HAP-1 (cell line): ENCODE measurements around the gene ZGLP1.
A peak's percentile ranks its signal among the peaks of the same experiment; 100 is the strongest.

Experiments used
- DNase-seq, 2 experiments: peaks; one replicate each; pipeline ENCODE4 v3.0.0-alpha.2; 2016 to 2020; ENCODE audit warnings: low spot score in 2 of 2
- H3K27me3 ChIP-seq: fragments of 250-450 bp; sonication (Bioruptor Pico); 2 replicates; pipeline ENCODE4 v1.5.1; 2020; ENCODE audit warnings: low read depth, mild to moderate bottlenecking, moderate library complexity
- H3K36me3 ChIP-seq: fragments of 250-450 bp; sonication (Bioruptor Pico); replicated peaks from 2 replicates; pipeline ENCODE4 v1.5.1; 2020; ENCODE audit warnings: mild to moderate bottlenecking
- H3K4me1 ChIP-seq: fragments of 250-450 bp; sonication (Bioruptor Pico); 2 replicates; pipeline ENCODE4 v1.5.1; 2020; ENCODE audit warnings: mild to moderate bottlenecking
- H3K4me3 ChIP-seq: fragments of 250-450 bp; sonication (Bioruptor Pico); 2 replicates; pipeline ENCODE4 v1.5.1; 2020; ENCODE audit warnings: mild to moderate bottlenecking, moderate library complexity
- H3K9me3 ChIP-seq: fragments of 250-450 bp; sonication (Bioruptor Pico); 2 replicates; pipeline ENCODE4 v1.5.1; 2020; ENCODE audit warnings: mild to moderate bottlenecking, moderate library complexity
- in situ Hi-C: fragments of 300-500 bp; cut with MboI; formaldehyde crosslinking; loops from 3 replicates; pipeline ENCODE4 v1.14.3; 2020; ENCODE audit warnings: low sequenced_read_pairs, inconsistent platforms, mixed read lengths

ZGLP1 gene

GRCh38 chr19:10318807-10319682 is 9.4 kb upstream of the ZGLP1 start:
- in situ Hi-C loops, result no loop called here
- no peak overlapping the region for H3K4me3 ChIP-seq
- H3K36me3 ChIP-seq, result peaks cover 61% of the 10 kb centered on the region
- no peak for DNase-seq
- H3K9me3 ChIP-seq, result no peaks in the 10 kb centered on the region
- peaks cover 5% of the 10 kb centered on the region; the same call in 1 of the 2 replicates for H3K4me1 ChIP-seq
- H3K27me3 ChIP-seq, result no peaks in the 10 kb centered on the region

GRCh38 chr19:10317857-10318462 is 8.3 kb upstream of the ZGLP1 start:
- in situ Hi-C loops, result no loop called here
- DNase-seq, result no peak

GRCh38 chr19:10317045-10317856 is 7.6 kb upstream of the ZGLP1 start:
- DNase-seq, result no peak
- peaks cover 46% of the 10 kb centered on the region for H3K36me3 ChIP-seq
- H3K4me3 ChIP-seq, result no peak overlapping the region
- no peaks in the 10 kb centered on the region for H3K27me3 ChIP-seq
- in situ Hi-C loops, result no loop called here
- H3K9me3 ChIP-seq, result no peaks in the 10 kb centered on the region
- peaks cover 5% of the 10 kb centered on the region; the same call in 1 of the 2 replicates for H3K4me1 ChIP-seq

More at GRCh38 chr19:10317857-10318462, 8.3 kb upstream of the ZGLP1 start:
- Histone ChIP-seq H3K4me3 (no peak overlapping the region), H3K36me3 (peaks cover 53% of the 10 kb centered on the region), H3K4me1 (peaks cover 5% of the 10 kb centered on the region; the same call in 1 of the 2 replicates), H3K27me3 (no peaks in the 10 kb centered on the region), H3K9me3 (no peaks in the 10 kb centered on the region)

GRCh38 chr19:10316229-10317044 is 6.8 kb upstream of the ZGLP1 start:
- peak overlapping the region; percentile 75 for H3K4me3 ChIP-seq
- peak in 1 of 2 experiments; percentile 32 for DNase-seq
- in situ Hi-C loops, result no loop called here

GRCh38 chr19:10315335-10316214 is 6.0 kb upstream of the ZGLP1 start, which contains the start of gene FDX2:
TSS of gene FDX2 (minus strand) at chr19:10316015. CDS start at chr19:10315996, 19 bp downstream.
- H3K4me1 ChIP-seq, result peaks cover 5% of the 10 kb centered on the region; the same call in 1 of the 2 replicates
- H3K27me3 ChIP-seq, result no peaks in the 10 kb centered on the region
- peaks cover 31% of the 10 kb centered on the region for H3K36me3 ChIP-seq
- H3K4me3 ChIP-seq, result peak within 1 kb of the TSS; percentile 75
- in situ Hi-C loops, result no loop called here
- no peaks in the 10 kb centered on the region for H3K9me3 ChIP-seq
- DNase-seq, result peak; percentile 81 to 94

More at GRCh38 chr19:10316229-10317044, 6.8 kb upstream of the ZGLP1 start:
- peaks cover 5% of the 10 kb centered on the region; the same call in 1 of the 2 replicates for H3K4me1 ChIP-seq
- H3K9me3 ChIP-seq, result no peaks in the 10 kb centered on the region
- H3K36me3 ChIP-seq, result peaks cover 38% of the 10 kb centered on the region
- no peaks in the 10 kb centered on the region for H3K27me3 ChIP-seq

- Histone ChIP-seq H3K4me3 (no peak overlapping the region), H3K27me3 (no peaks in the 10 kb centered on the region)
- DNase-seq, result no peak
Measured at GRCh38 chr19:10306327-10306726, 3.3 kb downstream of the ZGLP1 start.

GRCh38 chr19:10305139-10305806 is 4.3 kb downstream of the ZGLP1 start:
- H3K27me3 ChIP-seq, result no peaks in the 10 kb centered on the region
- no peak overlapping the region for H3K4me3 ChIP-seq
- no peaks in the 10 kb centered on the region for H3K4me1 ChIP-seq
- no peaks in the 10 kb centered on the region for H3K36me3 ChIP-seq
- DNase-seq, result no peak
- in situ Hi-C loops, result no loop called here
- H3K9me3 ChIP-seq, result no peaks in the 10 kb centered on the region

More at GRCh38 chr19:10306327-10306726, 3.3 kb downstream of the ZGLP1 start:
- H3K9me3 ChIP-seq, result no peaks in the 10 kb centered on the region
- no peaks in the 10 kb centered on the region for H3K36me3 ChIP-seq
- in situ Hi-C loops, result no loop called here
- H3K4me1 ChIP-seq, result no peaks in the 10 kb centered on the region

GRCh38 chr19:10299545-10300458 is 9.8 kb downstream of the ZGLP1 start:
- no peaks in the 10 kb centered on the region for H3K27me3 ChIP-seq
- no peak overlapping the region for H3K4me3 ChIP-seq
- no peak for DNase-seq
- H3K9me3 ChIP-seq, result no peaks in the 10 kb centered on the region
- no peaks in the 10 kb centered on the region; the same call in 1 of the 2 replicates for H3K36me3 ChIP-seq
- H3K4me1 ChIP-seq, result no peaks in the 10 kb centered on the region
- in situ Hi-C loops, result no loop called here

- H3K27me3 ChIP-seq, result no peaks in the 10 kb centered on the region
- DNase-seq, result no peak
- peaks cover 4% of the 10 kb centered on the region; the same call in 1 of the 2 replicates for H3K4me1 ChIP-seq
- H3K4me3 ChIP-seq, result no peak overlapping the region
- peaks cover 10% of the 10 kb centered on the region for H3K36me3 ChIP-seq
- in situ Hi-C loops, result no loop called here
- H3K9me3 ChIP-seq, result no peaks in the 10 kb centered on the region
Measured at GRCh38 chr19:10295847-10296591, 13.6 kb downstream of the ZGLP1 start.

GRCh38 chr19:10295305-10295846 is 14.2 kb downstream of the ZGLP1 start:
- in situ Hi-C loops, result no loop called here
- no peak for DNase-seq
- H3K9me3 ChIP-seq, result no peaks in the 10 kb centered on the region
- peaks cover 8% of the 10 kb centered on the region for H3K4me1 ChIP-seq
- peaks cover 10% of the 10 kb centered on the region for H3K36me3 ChIP-seq
- H3K27me3 ChIP-seq, result no peaks in the 10 kb centered on the region
- no peak overlapping the region for H3K4me3 ChIP-seq
